ENCODE results near the gene WSB2. TPM values are rescaled to one million over a fixed set of nuclear protein-coding genes. Genes with fewer than 3 reads are reported as not detected.

The WSB2 gene
- total RNA-seq, 1 experiment from 2014 or later, result 112 TPM

DNA sequence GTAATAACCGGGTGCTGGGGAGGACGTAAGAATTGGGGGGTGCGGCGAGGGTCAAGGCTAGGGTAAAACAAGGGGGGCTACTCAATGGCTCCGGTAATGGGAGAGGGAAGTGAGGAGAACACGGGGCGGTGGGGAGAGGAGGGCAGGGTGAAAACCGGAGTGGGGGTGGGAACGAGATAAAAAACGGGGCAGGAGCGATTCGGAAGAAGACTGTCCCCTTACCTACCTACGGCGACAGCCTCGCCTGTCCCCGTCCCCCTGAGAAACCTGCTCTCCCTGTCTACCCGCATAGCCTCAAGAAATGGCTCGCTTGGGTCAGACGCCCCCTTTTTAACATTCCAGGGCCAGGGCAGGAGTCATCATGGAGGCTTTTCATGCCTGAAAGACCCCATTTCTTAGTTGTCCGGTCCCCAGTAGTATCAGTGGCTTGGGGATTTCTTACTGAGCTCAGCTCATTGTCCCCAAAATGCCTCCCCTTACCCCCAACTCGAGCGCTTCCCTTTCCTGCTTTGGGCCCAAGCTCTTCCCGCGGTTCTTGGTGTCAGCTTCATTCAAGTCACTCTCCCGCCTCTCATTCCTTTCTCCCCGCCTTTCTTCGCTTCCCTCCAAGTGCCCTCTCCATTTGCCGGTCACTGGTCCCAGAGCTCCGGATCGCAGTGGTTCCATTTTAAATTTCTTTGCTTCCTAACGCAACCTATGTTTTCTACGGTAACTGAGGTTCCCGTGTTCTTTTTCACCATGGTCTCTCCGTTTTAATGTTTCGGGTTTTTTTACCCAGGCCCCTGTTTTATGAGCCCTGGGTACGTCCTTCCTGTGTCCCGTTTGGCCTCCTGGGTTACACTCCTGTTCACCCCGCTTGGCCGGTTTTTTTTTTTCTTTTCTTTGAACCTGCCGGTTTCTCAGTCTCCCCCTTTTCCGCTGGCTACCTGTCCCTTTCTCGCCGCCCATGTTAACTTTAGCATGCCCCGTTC lies 1.2 kb upstream of the WSB2 start:
- no TSS peak for BruUV-seq (replicated peaks)
- intact Hi-C loops (cut with micrococcal nuclease; ENCODE audit: unreplicated experiment), result loop anchor here (1.0 kb wide), 1 partner anchor 10 kb away; no protein-coding TSS in a partner anchor
- no peaks in the 10 kb centered on the region for H3K27me3 Mint-ChIP-seq (ENCODE audit: unreplicated experiment)
- peaks cover 33% of the 10 kb centered on the region for H3K4me1 Mint-ChIP-seq (ENCODE audit: low read depth, unreplicated experiment)
- no peaks in the 10 kb centered on the region for H3K9me3 Mint-ChIP-seq (ENCODE audit: low read depth, unreplicated experiment)
- TF ChIP-seq, protein P1, sequence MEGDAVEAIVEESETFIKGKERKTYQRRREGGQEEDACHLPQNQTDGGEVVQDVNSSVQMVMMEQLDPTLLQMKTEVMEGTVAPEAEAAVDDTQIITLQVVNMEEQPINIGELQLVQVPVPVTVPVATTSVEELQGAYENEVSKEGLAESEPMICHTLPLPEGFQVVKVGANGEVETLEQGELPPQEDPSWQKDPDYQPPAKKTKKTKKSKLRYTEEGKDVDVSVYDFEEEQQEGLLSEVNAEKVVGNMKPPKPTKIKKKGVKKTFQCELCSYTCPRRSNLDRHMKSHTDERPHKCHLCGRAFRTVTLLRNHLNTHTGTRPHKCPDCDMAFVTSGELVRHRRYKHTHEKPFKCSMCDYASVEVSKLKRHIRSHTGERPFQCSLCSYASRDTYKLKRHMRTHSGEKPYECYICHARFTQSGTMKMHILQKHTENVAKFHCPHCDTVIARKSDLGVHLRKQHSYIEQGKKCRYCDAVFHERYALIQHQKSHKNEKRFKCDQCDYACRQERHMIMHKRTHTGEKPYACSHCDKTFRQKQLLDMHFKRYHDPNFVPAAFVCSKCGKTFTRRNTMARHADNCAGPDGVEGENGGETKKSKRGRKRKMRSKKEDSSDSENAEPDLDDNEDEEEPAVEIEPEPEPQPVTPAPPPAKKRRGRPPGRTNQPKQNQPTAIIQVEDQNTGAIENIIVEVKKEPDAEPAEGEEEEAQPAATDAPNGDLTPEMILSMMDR (IDR thresholded peaks at IDR 0.05; ENCODE audit: unreplicated experiment), result no peak
- H3K36me3 Mint-ChIP-seq (ENCODE audit: insufficient read depth, unreplicated experiment), result peaks cover 60% of the 10 kb centered on the region
- CTCF ChIA-PET, result interaction anchor here (0.5 to 0.6 kb wide), 3 partner anchors 8 to 108 kb away, joined by 3 to 4 read pairs (median 3); no protein-coding TSS in a partner anchor
- peak overlapping the region; percentile 92 for H3K27ac Mint-ChIP-seq (ENCODE audit: unreplicated experiment)
- DNase-seq, result peak; percentile 58
- H3K4me3 Mint-ChIP-seq (ENCODE audit: low read depth, unreplicated experiment), result peak overlapping the region; percentile 83

GRCh38 chr12:118060301-118061010 lies 523 bp downstream of the WSB2 start:
- no TSS peak for BruUV-seq (replicated peaks)
- peak overlapping the region; percentile 78 for H3K27ac Mint-ChIP-seq (ENCODE audit: unreplicated experiment)
- H3K27me3 Mint-ChIP-seq (ENCODE audit: unreplicated experiment), result no peaks in the 10 kb centered on the region
- peaks cover 53% of the 10 kb centered on the region for H3K36me3 Mint-ChIP-seq (ENCODE audit: insufficient read depth, unreplicated experiment)
- no peaks in the 10 kb centered on the region for H3K9me3 Mint-ChIP-seq (ENCODE audit: low read depth, unreplicated experiment)
- TF ChIP-seq, protein P1 (IDR thresholded peaks at IDR 0.05; ENCODE audit: unreplicated experiment), result no peak
- intact Hi-C loops (cut with micrococcal nuclease; ENCODE audit: unreplicated experiment), result no loop called here
- peak; percentile 69 for DNase-seq
- peaks cover 46% of the 10 kb centered on the region for H3K4me1 Mint-ChIP-seq (ENCODE audit: low read depth, unreplicated experiment)
- CTCF ChIA-PET, result interaction anchor here (0.6 to 1.0 kb wide), 5 partner anchors 44 to 375 kb away, joined by 3 to 7 read pairs (median 5); partner anchors contain the start of genes RFC5 and SUDS3
- peak overlapping the region; percentile 83 for H3K4me3 Mint-ChIP-seq (ENCODE audit: low read depth, unreplicated experiment)

DNA sequence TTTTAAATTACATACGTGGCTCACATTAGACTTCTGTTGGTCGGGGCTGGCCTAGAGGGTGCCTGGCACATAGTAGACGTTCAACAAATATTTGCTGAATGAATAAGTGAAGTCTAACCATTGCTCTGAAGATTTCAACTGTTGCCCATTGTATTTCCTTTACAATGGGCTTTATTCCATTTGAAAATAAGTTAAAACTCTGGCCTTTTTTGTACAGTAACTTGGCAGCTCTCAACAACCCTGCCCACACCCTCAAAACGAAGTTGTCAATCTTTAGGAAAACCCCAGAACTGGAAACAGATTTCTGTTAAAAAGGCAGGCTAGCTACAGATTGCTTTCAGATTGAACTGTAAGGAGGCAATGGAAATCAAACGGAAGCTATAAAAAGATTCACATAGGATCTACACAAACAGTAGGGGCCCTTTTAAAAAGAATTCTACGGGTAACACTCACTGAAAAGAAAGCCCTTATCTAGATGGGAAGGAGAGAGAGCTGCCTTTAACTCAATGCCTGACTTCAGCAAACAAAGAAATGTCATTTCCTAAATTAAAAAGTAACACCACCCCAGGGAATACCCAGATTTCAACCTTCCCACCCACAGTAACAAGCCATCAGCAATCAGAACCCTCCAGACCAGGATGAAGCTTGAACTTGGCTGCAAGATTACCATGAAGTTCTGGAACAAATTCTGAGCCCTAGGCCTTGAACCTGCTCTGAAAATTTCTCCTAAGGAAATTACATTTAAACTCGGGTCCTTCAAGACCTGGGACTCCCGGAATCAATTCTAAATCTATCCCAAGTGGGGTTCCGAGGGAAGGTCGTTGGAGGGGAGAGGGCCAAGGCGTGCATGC lies 1.4 kb downstream of the WSB2 start:
- DNase-seq, result no peak
- H3K9me3 Mint-ChIP-seq (ENCODE audit: low read depth, unreplicated experiment), result no peaks in the 10 kb centered on the region
- TF ChIP-seq, protein P1 (IDR thresholded peaks at IDR 0.05; ENCODE audit: unreplicated experiment), result no peak
- H3K36me3 Mint-ChIP-seq (ENCODE audit: insufficient read depth, unreplicated experiment), result peaks cover 53% of the 10 kb centered on the region
- H3K27me3 Mint-ChIP-seq (ENCODE audit: unreplicated experiment), result no peaks in the 10 kb centered on the region
- CTCF ChIA-PET, result interaction anchor here (0.5 to 0.8 kb wide), 3 partner anchors 45 to 495 kb away, joined by 3 to 4 read pairs (median 4); no protein-coding TSS in a partner anchor
- intact Hi-C loops (cut with micrococcal nuclease; ENCODE audit: unreplicated experiment), result loop anchor here (5.0 to 10.0 kb wide), 2 partner anchors 43 to 315 kb away; partner anchors contain the start of genes SUDS3, TAOK3 and VSIG10
- BruUV-seq (replicated peaks), result TSS peak; percentile 53
- H3K4me3 Mint-ChIP-seq (ENCODE audit: low read depth, unreplicated experiment), result peak overlapping the region; percentile 83
- peak overlapping the region; percentile 78 for H3K27ac Mint-ChIP-seq (ENCODE audit: unreplicated experiment)
- peaks cover 42% of the 10 kb centered on the region for H3K4me1 Mint-ChIP-seq (ENCODE audit: low read depth, unreplicated experiment)

Data from Calu3 (cell line).